Transverse colon (tissue), 4 donors: ENCODE data around the gene CPXM1. TPM values are rescaled to one million over a fixed set of nuclear protein-coding genes. Genes with fewer than 3 reads are reported as not detected.
A peak's percentile ranks its signal among the peaks of the same experiment; 100 is the strongest.

Source experiments
- DNase-seq: peaks from one replicate; pipeline ENCODE4 v3.0.0-alpha.2; 2019
- H3K27ac ChIP-seq, 4 donors: fragments of 200-600 bp; sonication (generic); 2 replicates each; pipeline ENCODE4 v1.5.1; 2016 to 2018; ENCODE audit warnings: inconsistent platforms in 4 of 4
- H3K27me3 ChIP-seq: fragments of 200-600 bp; sonication (generic); 2 replicates; pipeline ENCODE4 v1.5.1; 2017; ENCODE audit warnings: inconsistent platforms
- H3K36me3 ChIP-seq, 4 donors: fragments of 200-600 bp; sonication (generic); 2 replicates each; pipeline ENCODE4 v1.5.1; 2017 to 2019; ENCODE audit warnings: inconsistent platforms in 4 of 4
- H3K4me1 ChIP-seq, 4 donors: fragments of 200-600 bp; sonication (generic); 2 replicates each; pipeline ENCODE4 v1.5.1; 2017 to 2020; ENCODE audit warnings: inconsistent platforms in 4 of 4
- H3K4me3 ChIP-seq, 4 donors: fragments of 200-600 bp; sonication (generic); 1 replicate in 1 of 4; 2 replicates in 3 of 4; pipeline versions ENCODE4 v1.5.1 to v1.6.1; 2017 to 2019; ENCODE audit warnings: inconsistent platforms in 4 of 4
- H3K9me3 ChIP-seq, 2 donors: fragments of 200-600 bp; sonication (generic); 2 replicates each; pipeline ENCODE4 v1.5.1; 2017 to 2019; ENCODE audit warnings: inconsistent platforms in 2 of 2
- CTCF ChIP-seq, 5 experiments: fragments of 200-600 bp in 3 of 5; fragments of 450-650 bp in 2 of 5; sonication (generic) in 3 of 5; IDR thresholded peaks; 1 replicate in 2 of 5; 2 replicates in 3 of 5; pipeline ENCODE4 v1.5.1; 2016 to 2017; ENCODE audit warnings: antibody characterized with exemption in 5 of 5, inconsistent platforms in 3 of 5, mild to moderate bottlenecking in 2 of 5, moderate library complexity in 1 of 5
- EP300 ChIP-seq: sonication (generic); formaldehyde crosslinking; IDR thresholded peaks from one replicate; pipeline ENCODE4 v1.6.1; 2017; ENCODE audit warnings: antibody characterized with exemption, low read depth
- POLR2A ChIP-seq: fragments of 450-650 bp; IDR thresholded peaks from one replicate; pipeline ENCODE4 v1.6.1; 2016; ENCODE audit warnings: antibody characterized with exemption, mild to moderate bottlenecking, moderate library complexity
- POLR2AphosphoS5 ChIP-seq, 3 donors: sonication (generic); formaldehyde crosslinking; IDR thresholded peaks; one replicate each; pipeline ENCODE4 v1.6.1; 2016; ENCODE audit warnings: antibody characterized with exemption in 3 of 3
- WGBS, 2 donors: methylation state at CpG; one replicate each; pipeline ENCODE4 v1.1.5; 2018; ENCODE audit warnings: low coverage in 1 of 2; 5-methylcytosine and 5-hydroxymethylcytosine counted together
- in situ Hi-C, 4 donors: fragments of 200-750 bp; cut with MboI; loops; one replicate each; pipeline versions ENCODE4 v1.15.0 to v1.15.1; 2017; ENCODE audit warnings: low sequenced_read_pairs in 3 of 4, low pct_ligation_motif_present in 1 of 4, low pct_unique_long_range_greater_than_20kb in 1 of 4
- intact Hi-C: fragments of 100-400 bp; cut with DNase I; formaldehyde crosslinking; loops from one replicate; pipeline ENCODE4 v1.15.1; 2023; ENCODE audit warnings: low total_unique reads
- total RNA-seq, 4 donors: library from RNA; depleted of rRNA; stranded (reverse); fragments of >200 nt; gene quantifications; one replicate each; pipeline ENCODE4 v1.1.0, GENCODE V29; 2016

CPXM1 gene
- 1 to 10 TPM in 2 of 4 donors, under 1 TPM in 2; 0.80 to 2.6 (median 1.0) TPM for total RNA-seq

- peaks cover 83% of the 10 kb centered on the region for H3K27me3 ChIP-seq
- intact Hi-C loops = no loop called here
- in situ Hi-C loops = no loop called here
- TF ChIP-seq POLR2A = no peak
- no peak for TF ChIP-seq POLR2AphosphoS5 (IDR thresholded peaks at IDR 0.05)
- H3K27ac ChIP-seq = no peak within 1 kb of the TSS
- no peaks in the 10 kb centered on the region for H3K9me3 ChIP-seq
- WGBS, 2 donors = 0 to 5% methylated on average over 8 to 19 of the region's 52 CpGs
- no peaks in the 10 kb centered on the region for H3K36me3 ChIP-seq
- DNase-seq = no peak
- peak within 1 kb of the TSS in 2 of 4 donors; percentile 21 to 38 for H3K4me3 ChIP-seq
- H3K4me1 ChIP-seq = peaks cover 0 to 20% (median 16%) of the 10 kb centered on the region in 4 donors
Measured at GRCh38 chr20:2800521-2801285, at the start of gene CPXM1. Gene CPXM1, minus strand, starts transcription at chr20:2800627. Its CDS starts 55 bp downstream, at chr20:2800572.

- Histone ChIP-seq H3K9me3 (no peaks in the 10 kb centered on the region), H3K36me3 (no peaks in the 10 kb centered on the region), H3K4me3 (no peak overlapping the region), H3K27ac (no peak overlapping the region), H3K27me3 (no peaks in the 10 kb centered on the region), H3K4me1 (peaks cover 0 to 6% (median 0%) of the 10 kb centered on the region in 4 donors)
- in situ Hi-C loops = no loop called here
- DNase-seq = no peak
- TF ChIP-seq POLR2AphosphoS5 (IDR thresholded peaks at IDR 0.05) (no peak), CTCF (IDR thresholded peaks at IDR 0.05) (no peak), EP300 (no peak), POLR2A (no peak)
- intact Hi-C loops = no loop called here
- WGBS, 2 donors = 95 to 100% methylated on average over 1 to 4 of the region's 4 CpGs
Measured at GRCh38 chr20:2849529-2849928, 49.1 kb upstream of the CPXM1 start.

GRCh38 chr20:2847802-2848201 lies 47.4 kb upstream of the CPXM1 start:
- H3K4me3 ChIP-seq = no peak overlapping the region
- no peak for DNase-seq
- no peak overlapping the region for H3K27ac ChIP-seq
- no peaks in the 10 kb centered on the region for H3K36me3 ChIP-seq
- no peak for TF ChIP-seq POLR2A
- no peak for TF ChIP-seq EP300
- no peak for TF ChIP-seq CTCF (IDR thresholded peaks at IDR 0.05)
- no peak for TF ChIP-seq POLR2AphosphoS5 (IDR thresholded peaks at IDR 0.05)
- peaks cover 0 to 6% (median 0%) of the 10 kb centered on the region in 4 donors for H3K4me1 ChIP-seq
- no peaks in the 10 kb centered on the region for H3K27me3 ChIP-seq
- intact Hi-C loops (no loop called here), in situ Hi-C loops (no loop called here)
- H3K9me3 ChIP-seq = no peaks in the 10 kb centered on the region
- WGBS, 2 donors = 93 to 96% methylated on average over 3 to 4 of the region's 4 CpGs

- Histone ChIP-seq H3K4me1 (peaks cover under 1 to 5% (median 3%) of the 10 kb centered on the region in 4 donors), H3K27ac (no peak overlapping the region), H3K4me3 (no peak overlapping the region), H3K36me3 (no peaks in the 10 kb centered on the region), H3K9me3 (no peaks in the 10 kb centered on the region), H3K27me3 (no peaks in the 10 kb centered on the region)
- in situ Hi-C loops (no loop called here), intact Hi-C loops (no loop called here)
- WGBS, 2 donors = 64 to 66% methylated on average over 4 to 5 of the region's 5 CpGs
- TF ChIP-seq POLR2A (no peak), CTCF (IDR thresholded peaks at IDR 0.05) (no peak)
- no peak for DNase-seq
Measured at GRCh38 chr20:2846698-2847097, 46.3 kb upstream of the CPXM1 start.
